ENCODE data around the gene FAM13C.

GRCh38 chr10:59242991-59243390 is 119.4 kb downstream of the FAM13C start:
- TF ChIP-seq RFX5 (IDR thresholded peaks at IDR 0.05; ENCODE audit: low read length) (no peak), CTCF (IDR thresholded peaks at IDR 0.05) (no peak), FOXJ3 (CRISPR knock-in tag; IDR thresholded peaks at IDR 0.05) (no peak), EP300 (IDR thresholded peaks at IDR 0.05; ENCODE audit: borderline replicate concordance in 1 of 2, low read depth in 1 of 2, low read length in 1 of 2) (no peak), MAX (IDR thresholded peaks at IDR 0.05; ENCODE audit: low read depth) (no peak), JUND (IDR thresholded peaks at IDR 0.05) (no peak), YY1 (IDR thresholded peaks at IDR 0.05; ENCODE audit: low read depth) (no peak), TAF1 (IDR thresholded peaks at IDR 0.05; ENCODE audit: borderline replicate concordance, low read depth, low read length) (no peak)
